ENCODE measurements around the gene ADAM17. TPM values are rescaled to one million over a fixed set of nuclear protein-coding genes. Genes with fewer than 3 reads are reported as not detected.
A peak's percentile ranks its signal among the peaks of the same experiment; 100 is the strongest.

Gene ADAM17
- total RNA-seq, 2 experiments from 2014 or later, result 50.5 to 83.3 TPM

GRCh38 chr2:9483107-9483506 is 72.5 kb downstream of the ADAM17 start:
- intact Hi-C loops (cut with micrococcal nuclease; ENCODE audit: unreplicated experiment), result no loop called here
- peaks cover 42% of the 10 kb centered on the region for H3K4me1 ChIP-seq (ENCODE audit: insufficient read depth, low read length, poor library complexity, severe bottlenecking)
- BruUV-seq (replicated peaks), result no TSS peak
- ChIA-PET CTCF (ENCODE audit: unreplicated experiment) (no interaction called here), POLR2A (interaction anchor here (0.7 to 2.9 kb wide), 3 partner anchors 10 to 26 kb away, joined by 3 to 10 read pairs (median 4); no protein-coding TSS in a partner anchor)
- H3K9me2 ChIP-seq (ENCODE audit: insufficient read depth, low read length), result no peaks in the 10 kb centered on the region
- DNase-seq (ENCODE audit: low spot score), result no peak
- no peak overlapping the region for H3K4me2 ChIP-seq (ENCODE audit: low read length)
- H3K36me3 ChIP-seq (ENCODE audit: insufficient read depth, low read length), result peaks cover 92% of the 10 kb centered on the region
- H3K9me3 ChIP-seq (ENCODE audit: low read length), result no peaks in the 10 kb centered on the region
- no peak overlapping the region for H2AFZ ChIP-seq (ENCODE audit: low read length)
- H3K79me2 ChIP-seq (ENCODE audit: insufficient read depth, low read depth, low read length), result no peaks in the 10 kb centered on the region
- H3K27ac ChIP-seq (ENCODE audit: low read depth, low read length, poor library complexity, severe bottlenecking), result peak overlapping the region; percentile 6
- H4K20me1 ChIP-seq (ENCODE audit: insufficient read depth, low read length), result no peaks in the 10 kb centered on the region
- TF ChIP-seq CTCF (conservative IDR thresholded peaks at IDR 0.05; ENCODE audit: low read length) (no peak), EZH2phosphoT487 (IDR thresholded peaks at IDR 0.05; ENCODE audit: borderline replicate concordance, low read depth, low read length) (no peak)
- H3K4me3 ChIP-seq (ENCODE audit: low read depth, low read length, poor library complexity, severe bottlenecking), result no peak overlapping the region

DNA sequence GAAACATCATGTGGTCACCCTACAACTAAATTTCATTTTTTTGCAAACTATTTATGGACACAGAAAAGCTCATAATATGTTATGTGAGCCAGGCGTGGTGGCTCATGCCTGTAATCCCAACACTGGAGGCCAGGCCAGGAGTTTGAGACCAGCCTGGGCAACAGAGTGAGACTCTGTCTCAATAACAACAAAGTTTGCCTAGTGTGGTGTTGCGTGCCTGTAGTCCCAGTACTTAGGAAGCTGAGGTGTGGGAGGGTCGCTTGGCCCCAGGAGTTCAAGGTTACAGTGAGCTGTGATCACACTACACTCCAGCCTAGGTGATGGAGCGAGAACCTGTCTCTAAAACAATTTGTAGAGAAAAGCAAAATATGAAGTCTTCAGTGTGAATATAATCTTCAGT is 75.5 kb downstream of the ADAM17 start:
- intact Hi-C loops (cut with micrococcal nuclease; ENCODE audit: unreplicated experiment), result no loop called here
- ChIA-PET CTCF (ENCODE audit: unreplicated experiment) (interaction anchor here (0.9 kb wide), 1 partner anchor 63 kb away, joined by 3 read pairs; no protein-coding TSS in a partner anchor), POLR2A (interaction anchor here (0.6 to 1.2 kb wide), 5 partner anchors 13 to 781 kb away, joined by 3 to 4 read pairs (median 3); no protein-coding TSS in a partner anchor)
- no peaks in the 10 kb centered on the region for H3K9me2 ChIP-seq (ENCODE audit: insufficient read depth, low read length)
- no peaks in the 10 kb centered on the region for H3K79me2 ChIP-seq (ENCODE audit: insufficient read depth, low read depth, low read length)
- no peaks in the 10 kb centered on the region for H4K20me1 ChIP-seq (ENCODE audit: insufficient read depth, low read length)
- H3K9me3 ChIP-seq (ENCODE audit: low read length), result no peaks in the 10 kb centered on the region
- H3K27ac ChIP-seq (ENCODE audit: low read depth, low read length, poor library complexity, severe bottlenecking), result peak overlapping the region; percentile 75
- DNase-seq (ENCODE audit: low spot score), result peak; percentile 73
- no TSS peak for BruUV-seq (replicated peaks)
- H3K4me1 ChIP-seq (ENCODE audit: insufficient read depth, low read length, poor library complexity, severe bottlenecking), result peaks cover 46% of the 10 kb centered on the region
- no peak overlapping the region for H2AFZ ChIP-seq (ENCODE audit: low read length)
- TF ChIP-seq EZH2phosphoT487 (IDR thresholded peaks at IDR 0.05; ENCODE audit: borderline replicate concordance, low read depth, low read length) (no peak), CTCF (conservative IDR thresholded peaks at IDR 0.05; ENCODE audit: low read length) (no peak)
- H3K4me3 ChIP-seq (ENCODE audit: low read depth, low read length, poor library complexity, severe bottlenecking), result peak overlapping the region; percentile 13
- peaks cover 62% of the 10 kb centered on the region for H3K36me3 ChIP-seq (ENCODE audit: insufficient read depth, low read length)
- H3K4me2 ChIP-seq (ENCODE audit: low read length), result peak overlapping the region; percentile 66

DNA sequence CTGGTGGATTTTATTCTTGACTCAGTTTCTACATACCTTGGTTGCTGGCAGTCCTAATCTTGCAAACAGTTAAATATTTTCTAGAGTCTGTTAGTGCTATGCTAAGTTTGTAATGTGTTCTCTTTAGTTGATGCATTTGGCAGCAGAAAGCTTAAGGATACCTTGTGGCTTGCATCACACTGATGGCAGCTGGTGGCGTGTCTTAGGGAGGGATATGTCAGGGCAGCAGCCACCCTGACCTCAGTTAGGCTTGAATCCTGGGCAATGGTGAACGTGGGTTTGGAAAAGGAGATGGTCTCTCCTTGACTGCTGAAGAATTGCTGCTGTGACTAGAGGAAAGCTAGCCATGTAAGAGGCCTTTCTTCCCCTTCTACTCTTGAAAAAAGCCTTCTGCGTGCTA is 77.1 kb downstream of the ADAM17 start:
- no peak overlapping the region for H3K27ac ChIP-seq (ENCODE audit: low read depth, low read length, poor library complexity, severe bottlenecking)
- H3K79me2 ChIP-seq (ENCODE audit: insufficient read depth, low read depth, low read length), result no peaks in the 10 kb centered on the region
- TF ChIP-seq CTCF (conservative IDR thresholded peaks at IDR 0.05; ENCODE audit: low read length), result no peak
- intact Hi-C loops (cut with micrococcal nuclease; ENCODE audit: unreplicated experiment), result no loop called here
- no peaks in the 10 kb centered on the region for H3K9me2 ChIP-seq (ENCODE audit: insufficient read depth, low read length)
- DNase-seq (ENCODE audit: low spot score), result no peak
- H3K36me3 ChIP-seq (ENCODE audit: insufficient read depth, low read length), result peaks cover 54% of the 10 kb centered on the region
- BruUV-seq (replicated peaks), result no TSS peak
- H3K4me3 ChIP-seq (ENCODE audit: low read depth, low read length, poor library complexity, severe bottlenecking), result no peak overlapping the region
- CTCF ChIA-PET (ENCODE audit: unreplicated experiment), result no interaction called here
- H2AFZ ChIP-seq (ENCODE audit: low read length), result no peak overlapping the region
- no peaks in the 10 kb centered on the region for H3K9me3 ChIP-seq (ENCODE audit: low read length)
- peaks cover 44% of the 10 kb centered on the region for H3K4me1 ChIP-seq (ENCODE audit: insufficient read depth, low read length, poor library complexity, severe bottlenecking)
- POLR2A ChIA-PET, result interaction anchor here (0.5 to 1.3 kb wide), 5 partner anchors 12 to 77 kb away, joined by 3 to 4 read pairs (median 3); partner anchors contain the start of gene ADAM17
- no peaks in the 10 kb centered on the region for H4K20me1 ChIP-seq (ENCODE audit: insufficient read depth, low read length)
- H3K4me2 ChIP-seq (ENCODE audit: low read length), result no peak overlapping the region

Measured in OCI-LY7 (cell line).